HG02840 (cell line): ENCODE data around the gene TUBA3E.
"Not testable (repeated sequence)": the region's sequence is repeated elsewhere in the genome, so short reads cannot be mapped to it uniquely, and the experiment has no call there.

Experiments used
- ATAC-seq: cut with Tn5 transposase; IDR thresholded peaks from one replicate; pipeline ENCODE4 v1.9.1; 2021; ENCODE audit warnings: mild to moderate bottlenecking, moderate library complexity, moderate number of reproducible peaks; ENCODE audit not compliant: unreplicated experiment, low FRiP score

Gene TUBA3E

GRCh38 chr2:130165293-130166016 lies 32.8 kb downstream of the TUBA3E start:
- no peak for ATAC-seq

- no peak for ATAC-seq
These were observed 35.3 kb downstream of the TUBA3E start for GRCh38 chr2:130162968-130163367.

GRCh38 chr2:130162486-130162885 lies 35.8 kb downstream of the TUBA3E start:
- ATAC-seq, result not testable (repeated sequence)

- ATAC-seq, result not testable (repeated sequence)
These were observed 37.2 kb downstream of the TUBA3E start for GRCh38 chr2:130160838-130161705.

- ATAC-seq, result no peak
These were observed 38.1 kb downstream of the TUBA3E start for GRCh38 chr2:130160131-130160530.

GRCh38 chr2:130159376-130159775 lies 38.9 kb downstream of the TUBA3E start:
- ATAC-seq, result not testable (repeated sequence)

GRCh38 chr2:130158631-130159030 lies 39.6 kb downstream of the TUBA3E start:
- ATAC-seq, result no peak

GRCh38 chr2:130157825-130158514 lies 40.3 kb downstream of the TUBA3E start:
- ATAC-seq, result peak; percentile 83

- ATAC-seq, result not testable (repeated sequence)
These were observed 40.9 kb downstream of the TUBA3E start for GRCh38 chr2:130157354-130157753.

- ATAC-seq, result no peak
These were observed 41.6 kb downstream of the TUBA3E start for GRCh38 chr2:130156624-130157004.

GRCh38 chr2:130155956-130156623 lies 42.1 kb downstream of the TUBA3E start:
- not testable (repeated sequence) for ATAC-seq

- no peak for ATAC-seq
These were observed 43.2 kb downstream of the TUBA3E start for GRCh38 chr2:130154773-130155765.

- not testable (repeated sequence) for ATAC-seq
These were observed 43.8 kb downstream of the TUBA3E start for GRCh38 chr2:130154423-130154770.

GRCh38 chr2:130153721-130154422 lies 44.4 kb downstream of the TUBA3E start:
- ATAC-seq, result not testable (repeated sequence)

GRCh38 chr2:130152816-130153595 lies 45.2 kb downstream of the TUBA3E start:
- no peak for ATAC-seq

GRCh38 chr2:130152136-130152815 lies 46.0 kb downstream of the TUBA3E start:
- not testable (repeated sequence) for ATAC-seq

GRCh38 chr2:130151145-130151512 lies 47.1 kb downstream of the TUBA3E start:
- ATAC-seq, result not testable (repeated sequence)
